Endothelial cell of umbilical vein (primary cell): ENCODE results near the gene PDYN. TPM values are rescaled to one million over a fixed set of nuclear protein-coding genes. Genes with fewer than 3 reads are reported as not detected.
A peak's percentile ranks its signal among the peaks of the same experiment; 100 is the strongest.

Experiments
- BruUV-seq: library from RNA; stranded (reverse); fragments of 400-500 nt; replicated peaks from 2 replicates; lab custom pipeline; 2021; lab: Mats Ljungman, UMichigan
- CTCF ChIA-PET: fragments of 300-600, 350-600 bp; sonication (Branson Sonifier 250); formaldehyde crosslinking; loops from one replicate; lab custom pipeline; 2021; ENCODE audit warnings: antibody characterized with exemption, inconsistent platforms; lab: Charles Lee
- POLR2A ChIA-PET: fragments of 300-600, 350-600 bp; sonication (Branson Sonifier 250); formaldehyde crosslinking; loops from one replicate; lab custom pipeline; 2021; ENCODE audit warnings: antibody characterized with exemption, inconsistent platforms; lab: Charles Lee
- DNase-seq: peaks from one replicate; pipeline ENCODE4 v3.0.0-alpha.2; 2011; ENCODE audit warnings: low read depth, low spot score
- FAIRE-seq: peaks from 2 replicates; lab custom pipeline; 2011; peaks lifted over from hg19 to GRCh38; lab: Jason Lieb, UNC
- H2AFZ ChIP-seq: 2 replicates; pipeline ENCODE4 v1.6.0; 2012; ENCODE audit warnings: low read depth, low read length, control low read depth, inconsistent platforms
- H3K27ac ChIP-seq: 2 replicates; pipeline ENCODE4 v1.5.1; 2011; ENCODE audit warnings: low read depth, mild to moderate bottlenecking, control low read depth, low read length, moderate library complexity; ENCODE audit not compliant: insufficient read depth
- H3K27me3 ChIP-seq, 2 experiments: 2 replicates each; pipeline versions ENCODE4 v1.6.0 to v1.6.1; 2011; ENCODE audit warnings: low read length in 2 of 2, mixed read lengths in 1 of 2; ENCODE audit not compliant: control insufficient read depth in 2 of 2, insufficient read depth in 2 of 2
- H3K36me3 ChIP-seq, 2 experiments: 2 replicates in 1 of 2; 3 replicates in 1 of 2; pipeline ENCODE4 v1.5.1; 2011; ENCODE audit warnings: low read length in 2 of 2, mild to moderate bottlenecking in 1 of 2, moderate library complexity in 1 of 2; ENCODE audit not compliant: control insufficient read depth in 2 of 2, insufficient read depth in 2 of 2; ENCODE audit errors: extremely low read depth in 1 of 2
- H3K4me1 ChIP-seq: 3 replicates; pipeline ENCODE4 v1.5.1; 2011; ENCODE audit warnings: mild to moderate bottlenecking, low read length; ENCODE audit not compliant: control insufficient read depth, insufficient read depth; ENCODE audit errors: extremely low read depth
- H3K4me2 ChIP-seq: 2 replicates; pipeline ENCODE4 v1.6.1; 2011; ENCODE audit warnings: low read length, control low read depth, mixed read lengths; ENCODE audit not compliant: insufficient read depth
- H3K4me3 ChIP-seq, 3 experiments: fragments of 200-600 bp in 1 of 3; sonication (generic), shearing (Covaris generic) in 1 of 3; replicated peaks in 1 of 3; 2 replicates each; pipeline ENCODE4 v1.5.1; 2011 to 2016; ENCODE audit warnings: control low read depth in 3 of 3, low read length in 3 of 3, mild to moderate bottlenecking in 2 of 3, inconsistent platforms in 1 of 3, low read depth in 1 of 3, moderate library complexity in 1 of 3; ENCODE audit not compliant: insufficient read depth in 1 of 3
- H3K79me2 ChIP-seq: 2 replicates; pipeline ENCODE4 v1.6.0; 2012; ENCODE audit warnings: low read length, inconsistent platforms; ENCODE audit not compliant: control insufficient read depth, insufficient read depth
- H3K9ac ChIP-seq: replicated peaks from 2 replicates; pipeline ENCODE3; 2011; ENCODE audit warnings: low read length, control low read depth; ENCODE audit not compliant: insufficient read depth; ENCODE audit errors: extremely low read depth
- H3K9me1 ChIP-seq: replicated peaks from 3 replicates; pipeline ENCODE4 v1.6.0; 2011; ENCODE audit warnings: mild to moderate bottlenecking, low read length; ENCODE audit not compliant: control insufficient read depth, insufficient read depth; ENCODE audit errors: extremely low read depth
- H3K9me3 ChIP-seq: replicated peaks from 2 replicates; pipeline ENCODE4 v1.5.1; 2012; ENCODE audit warnings: low read length, inconsistent platforms; ENCODE audit not compliant: control insufficient read depth, insufficient read depth
- H4K20me1 ChIP-seq: replicated peaks from 2 replicates; pipeline ENCODE3; 2011; ENCODE audit warnings: mild to moderate bottlenecking, low read length; ENCODE audit not compliant: control insufficient read depth, insufficient read depth; ENCODE audit errors: extremely low read depth
- CTCF ChIP-seq, 2 donors: IDR thresholded peaks; 1 replicate in 1 of 2; 2 replicates in 1 of 2; pipeline ENCODE4 v1.5.1; 2011; ENCODE audit warnings: low read length in 2 of 2, mild to moderate bottlenecking in 2 of 2, moderate library complexity in 2 of 2, control low read depth in 1 of 2, inconsistent platforms in 1 of 2, low read depth in 1 of 2; ENCODE audit not compliant: insufficient read depth in 1 of 2; ENCODE audit errors: extremely low read depth in 1 of 2
- EZH2 ChIP-seq: IDR thresholded peaks from 2 replicates; pipeline ENCODE4 v1.6.1; 2012; ENCODE audit warnings: borderline replicate concordance, low read depth, mild to moderate bottlenecking, moderate library complexity, low read length, inconsistent platforms; ENCODE audit not compliant: severe bottlenecking
- FOS ChIP-seq: IDR thresholded peaks from 2 replicates; pipeline ENCODE4 v1.6.1; 2011; ENCODE audit warnings: mild to moderate bottlenecking, low read length, moderate library complexity, borderline replicate concordance; ENCODE audit not compliant: insufficient read depth
- GATA2 ChIP-seq: IDR thresholded peaks from 2 replicates; pipeline ENCODE4 v1.7.0; 2011; ENCODE audit warnings: low read depth, mild to moderate bottlenecking, moderate library complexity, mixed read lengths, low read length; ENCODE audit not compliant: insufficient read length, insufficient read depth
- JUN ChIP-seq: IDR thresholded peaks from 2 replicates; pipeline ENCODE4 v1.6.1; 2011; ENCODE audit warnings: borderline replicate concordance, low read depth; ENCODE audit not compliant: insufficient read length, insufficient read depth
- MAX ChIP-seq: IDR thresholded peaks from 2 replicates; pipeline ENCODE4 v1.6.1; 2011; ENCODE audit not compliant: insufficient read depth, insufficient read length
- MYC ChIP-seq: IDR thresholded peaks from one replicate; pipeline ENCODE4 v1.6.1; 2011; ENCODE audit warnings: mild to moderate bottlenecking, low read depth, low read length
- POLR2A ChIP-seq: IDR thresholded peaks from 2 replicates; pipeline ENCODE4 v1.6.1; 2012; ENCODE audit warnings: low read depth, mild to moderate bottlenecking, control low read depth, low read length
- POLR2AphosphoS5 ChIP-seq: IDR thresholded peaks from 2 replicates; pipeline ENCODE4 v1.6.1; 2012; ENCODE audit warnings: low read depth, mild to moderate bottlenecking, control low read depth, low read length, moderate library complexity; ENCODE audit not compliant: insufficient read depth
- dilution Hi-C: fragments of 300-500 bp; cut with MboI; formaldehyde crosslinking; loops from one replicate; pipeline ENCODE4 v1.15.0; 2019; ENCODE audit warnings: low sequenced_read_pairs; ENCODE audit not compliant: extremely low pct_ligation_motif_present
- intact Hi-C: fragments of 100-400 bp; cut with micrococcal nuclease; formaldehyde crosslinking; loops from one replicate; pipeline ENCODE4 v1.10.0; 2022
- polyA plus RNA-seq, 4 experiments: library from polyadenylated mRNA; depleted of rRNA in 3 of 4; stranded (reverse) in 3 of 4; unstranded in 1 of 4; fragments of >200 nt; gene quantifications; 2 replicates each; pipeline versions ENCODE4 v1.2.1 to v1.2.3, GENCODE V29; 2011 to 2012; ENCODE audit warnings: missing spikeins in 1 of 4
- total RNA-seq: library from RNA; stranded (reverse); gene quantifications from 2 replicates; pipeline ENCODE4 v1.2.3, GENCODE V29; 2021

Gene PDYN
- total and polyA plus RNA-seq, 2 donors (not counting 3 experiments of a cell fraction or from before 2014, with no cell fraction given) = not detected

GRCh38 chr20:1964659-1965405 lies 29.0 kb downstream of the PDYN start:
- intact Hi-C loops (loop anchor here (1.0 to 5.0 kb wide), 4 partner anchors 163 to 487 kb away; no protein-coding TSS in a partner anchor), dilution Hi-C loops (no loop called here)
- peaks cover 4% of the 10 kb centered on the region for H3K4me1 ChIP-seq
- ChIA-PET CTCF (interaction anchor here (0.8 to 5.0 kb wide), 20 partner anchors 9 to 217 kb away, joined by 3 to 118 read pairs (median 5); no protein-coding TSS in a partner anchor), POLR2A (no interaction called here)
- FAIRE-seq (no peak), DNase-seq (no peak)
- no peaks in the 10 kb centered on the region for H3K9me1 ChIP-seq
- peak overlapping the region; percentile 54 for H2AFZ ChIP-seq
- no peak overlapping the region for H3K27ac ChIP-seq
- H4K20me1 ChIP-seq = no peaks in the 10 kb centered on the region
- BruUV-seq = no TSS peak
- peak overlapping the region; percentile 54 for H3K4me2 ChIP-seq
- peaks cover 15 to 20% of the 10 kb centered on the region in 2 experiments for H3K27me3 ChIP-seq
- H3K9me3 ChIP-seq = no peaks in the 10 kb centered on the region
- TF ChIP-seq CTCF (IDR thresholded peaks at IDR 0.05; ENCODE audit: extremely low read depth in 1 of 2, insufficient read depth in 1 of 2, low read depth in 1 of 2, low read length in 2 of 2) = peak in 1 of 2 donors; percentile 18
- TF ChIP-seq FOS = no peak
- H3K4me3 ChIP-seq = peak overlapping the region in 1 of 3 experiments; percentile 30
- H3K79me2 ChIP-seq = no peaks in the 10 kb centered on the region
- H3K36me3 ChIP-seq = no peaks in the 10 kb centered on the region
- H3K9ac ChIP-seq = no peak overlapping the region

GRCh38 chr20:1964061-1964460 lies 29.8 kb downstream of the PDYN start:
- no TSS peak for BruUV-seq
- H3K4me3 ChIP-seq = no peak overlapping the region
- H4K20me1 ChIP-seq = no peaks in the 10 kb centered on the region
- no peak overlapping the region for H3K9ac ChIP-seq
- peaks cover 4% of the 10 kb centered on the region for H3K4me1 ChIP-seq
- H3K9me1 ChIP-seq = no peaks in the 10 kb centered on the region
- no peaks in the 10 kb centered on the region for H3K79me2 ChIP-seq
- DNase-seq = no peak
- peaks cover 15 to 20% of the 10 kb centered on the region in 2 experiments for H3K27me3 ChIP-seq
- POLR2A ChIA-PET = no interaction called here
- H2AFZ ChIP-seq = no peak overlapping the region
- no peak overlapping the region for H3K27ac ChIP-seq
- intact Hi-C loops = no loop called here
- no peak overlapping the region for H3K4me2 ChIP-seq
- no peak for TF ChIP-seq CTCF (IDR thresholded peaks at IDR 0.05; ENCODE audit: extremely low read depth in 1 of 2, insufficient read depth in 1 of 2, low read depth in 1 of 2, low read length in 2 of 2)
- no peak for TF ChIP-seq POLR2AphosphoS5
- TF ChIP-seq MAX = no peak
- no peak for TF ChIP-seq FOS
- no peak for TF ChIP-seq JUN
- no peak for TF ChIP-seq GATA2
- no peak for TF ChIP-seq EZH2
- TF ChIP-seq POLR2A = no peak
- no peak for TF ChIP-seq MYC
- dilution Hi-C loops = no loop called here
- CTCF ChIA-PET = interaction anchor here (2.6 to 5.0 kb wide), 4 partner anchors 9 to 211 kb away, joined by 15 to 118 read pairs (median 20); no protein-coding TSS in a partner anchor
- H3K9me3 ChIP-seq = no peaks in the 10 kb centered on the region
- no peak for FAIRE-seq
- no peaks in the 10 kb centered on the region for H3K36me3 ChIP-seq
